Adrenal gland (tissue), 5 donors: ENCODE data around the gene CFAP97.

Experiments used
- CTCF ChIP-seq, 6 experiments: fragments of 450-650 bp in 4 of 6; fragments of 200-600 bp in 2 of 6; sonication (generic) in 1 of 6; IDR thresholded peaks; 1 replicate in 5 of 6; 2 replicates in 1 of 6; pipeline versions ENCODE4 v1.5.1 to v1.8.0; 2016 to 2021; ENCODE audit warnings: antibody characterized with exemption in 6 of 6, mild to moderate bottlenecking in 2 of 6, moderate library complexity in 1 of 6
- POLR2A ChIP-seq, 2 donors: fragments of 450-650 bp; IDR thresholded peaks; one replicate each; pipeline ENCODE4 v1.6.1; 2017; ENCODE audit warnings: antibody characterized with exemption in 2 of 2, mild to moderate bottlenecking in 2 of 2, moderate library complexity in 1 of 2
- donor health status: DM: no; HTN: no; CAD: no.

GRCh38 chr4:185194924-185195888, 8.6 kb downstream of the CFAP97 start:
- TF ChIP-seq CTCF (IDR thresholded peaks at IDR 0.05) = no peak
- TF ChIP-seq POLR2A (IDR thresholded peaks at IDR 0.05) = no peak
